ENCODE data around the gene HERC6.

HERC6 gene

GRCh38 chr4:88439161-88439760, 60.6 kb downstream of the HERC6 start:
- no peak for TF ChIP-seq CTCF (IDR thresholded peaks at IDR 0.05)
- Histone ChIP-seq H3K27ac (no peak overlapping the region), H3K4me3 (no peak overlapping the region)
- no peak for DNase-seq (ENCODE audit: low spot score)

GRCh38 chr4:88440146-88440545, 61.5 kb downstream of the HERC6 start:
- Histone ChIP-seq H3K4me3 (no peak overlapping the region), H3K27ac (no peak overlapping the region)
- DNase-seq (ENCODE audit: low spot score), result no peak
- TF ChIP-seq CTCF (IDR thresholded peaks at IDR 0.05), result no peak

- no peak overlapping the region for H3K4me3 ChIP-seq
- TF ChIP-seq CTCF (IDR thresholded peaks at IDR 0.05), result no peak
- H3K27ac ChIP-seq, result no peak overlapping the region
- DNase-seq (ENCODE audit: low spot score), result no peak
Measured at GRCh38 chr4:88441696-88442095, 63.0 kb downstream of the HERC6 start.

- Histone ChIP-seq H3K27ac (no peak overlapping the region), H3K4me3 (no peak overlapping the region)
- no peak for TF ChIP-seq CTCF (IDR thresholded peaks at IDR 0.05)
- DNase-seq (ENCODE audit: low spot score), result no peak
Measured at GRCh38 chr4:88442689-88443191, 64.1 kb downstream of the HERC6 start.

GRCh38 chr4:88443486-88443885, 64.8 kb downstream of the HERC6 start:
- Histone ChIP-seq H3K27ac (no peak overlapping the region), H3K4me3 (no peak overlapping the region)
- no peak for DNase-seq (ENCODE audit: low spot score)
- TF ChIP-seq CTCF (IDR thresholded peaks at IDR 0.05), result no peak

GRCh38 chr4:88445252-88445651, 66.6 kb downstream of the HERC6 start:
- TF ChIP-seq CTCF (IDR thresholded peaks at IDR 0.05), result no peak
- DNase-seq (ENCODE audit: low spot score), result no peak

GRCh38 chr4:88446124-88446523, 67.5 kb downstream of the HERC6 start:
- Histone ChIP-seq H3K27ac (no peak overlapping the region), H3K4me3 (no peak overlapping the region)
- no peak for TF ChIP-seq CTCF (IDR thresholded peaks at IDR 0.05)
- no peak for DNase-seq (ENCODE audit: low spot score)

More at GRCh38 chr4:88445252-88445651, 66.6 kb downstream of the HERC6 start:
- Histone ChIP-seq H3K4me3 (no peak overlapping the region), H3K27ac (no peak overlapping the region)
